Fibroblast of skin of abdomen (primary cell): ENCODE measurements around the gene SELENOO.

Source experiments
- DNase-seq: peaks from one replicate; pipeline ENCODE4 v3.0.0-alpha.2; 2013

The SELENOO gene

DNA sequence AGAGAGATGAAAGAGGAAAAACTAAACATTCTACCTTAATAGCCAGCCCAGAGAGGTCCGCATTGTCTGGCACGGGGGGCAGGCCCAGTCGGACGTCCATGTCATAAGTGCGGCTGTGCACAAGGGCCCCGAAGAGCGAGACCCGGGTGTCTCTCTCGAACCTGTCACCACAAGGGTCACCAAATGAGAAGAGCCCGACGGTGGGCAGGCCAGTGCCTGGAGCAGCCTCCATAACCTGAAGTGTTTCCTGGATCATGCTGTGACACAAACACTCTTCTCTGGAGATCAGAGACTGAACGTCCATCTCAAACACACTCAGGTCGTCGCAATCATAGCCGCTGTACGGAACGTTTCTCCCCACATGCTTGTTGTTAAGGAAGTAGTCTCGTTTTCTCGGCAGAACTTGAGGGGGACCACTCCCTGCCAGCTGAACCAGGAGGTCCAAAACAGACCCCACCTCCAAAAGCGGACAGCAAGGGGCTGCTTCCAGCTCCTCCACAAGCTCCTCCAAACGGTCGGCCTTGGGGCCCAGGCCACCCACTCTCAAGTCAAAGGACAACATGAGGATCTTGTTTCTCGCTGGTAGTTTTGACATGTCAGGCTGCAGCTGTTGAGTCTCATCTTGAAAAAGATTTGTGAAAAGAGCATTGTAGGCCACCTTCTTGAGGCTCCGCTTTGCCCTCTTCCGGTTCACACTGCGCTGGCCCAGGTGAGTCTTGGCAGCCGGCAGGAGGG, 43.0 kb downstream of the SELENOO start:
- DNase-seq, result no peak

DNA sequence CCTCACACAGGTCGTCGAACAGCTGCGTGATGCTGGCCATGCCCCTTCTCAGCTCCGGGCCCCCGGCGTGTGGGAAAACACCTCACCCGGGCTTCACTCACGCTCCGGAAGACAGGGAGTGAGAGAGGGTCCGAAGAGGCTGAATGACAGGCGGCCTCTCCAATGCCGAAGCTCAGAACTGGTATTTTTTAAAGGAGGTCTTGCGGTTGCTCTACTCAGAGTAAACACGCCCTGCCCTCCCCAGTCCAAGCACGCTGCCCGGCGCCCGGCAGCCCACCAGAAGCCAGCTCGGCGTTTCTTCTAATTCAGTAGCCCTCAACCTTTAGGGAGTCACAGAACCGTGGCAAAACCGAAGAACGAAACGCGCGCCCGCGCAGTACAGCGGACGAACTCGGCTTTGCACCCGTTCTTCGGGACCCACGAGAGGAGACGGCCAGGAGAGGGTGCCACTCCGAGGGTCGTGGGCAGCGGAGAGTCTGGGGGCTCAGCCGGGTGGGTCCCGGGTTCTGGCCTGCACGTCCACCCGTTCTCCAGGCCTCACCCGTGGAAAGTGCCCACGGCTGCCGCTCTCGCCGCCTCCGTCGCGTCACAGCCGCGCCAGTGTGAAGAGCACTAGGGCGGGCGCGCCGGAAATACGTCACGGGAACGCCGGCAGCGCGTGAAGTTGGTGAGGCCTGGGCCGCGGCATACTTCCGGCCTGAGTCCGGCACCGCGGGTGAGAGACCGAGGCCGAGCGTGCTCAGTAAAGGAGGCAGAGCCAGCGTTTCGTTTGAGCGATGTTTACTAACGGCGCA, 43.8 kb downstream of the SELENOO start, which contains the start of gene TUBGCP6:
TSS of gene TUBGCP6 (minus strand) at position 604 of the 794 bp plus-strand sequence. CDS start at position 40, 564 bp downstream.
- peak; percentile 91 for DNase-seq

DNA sequence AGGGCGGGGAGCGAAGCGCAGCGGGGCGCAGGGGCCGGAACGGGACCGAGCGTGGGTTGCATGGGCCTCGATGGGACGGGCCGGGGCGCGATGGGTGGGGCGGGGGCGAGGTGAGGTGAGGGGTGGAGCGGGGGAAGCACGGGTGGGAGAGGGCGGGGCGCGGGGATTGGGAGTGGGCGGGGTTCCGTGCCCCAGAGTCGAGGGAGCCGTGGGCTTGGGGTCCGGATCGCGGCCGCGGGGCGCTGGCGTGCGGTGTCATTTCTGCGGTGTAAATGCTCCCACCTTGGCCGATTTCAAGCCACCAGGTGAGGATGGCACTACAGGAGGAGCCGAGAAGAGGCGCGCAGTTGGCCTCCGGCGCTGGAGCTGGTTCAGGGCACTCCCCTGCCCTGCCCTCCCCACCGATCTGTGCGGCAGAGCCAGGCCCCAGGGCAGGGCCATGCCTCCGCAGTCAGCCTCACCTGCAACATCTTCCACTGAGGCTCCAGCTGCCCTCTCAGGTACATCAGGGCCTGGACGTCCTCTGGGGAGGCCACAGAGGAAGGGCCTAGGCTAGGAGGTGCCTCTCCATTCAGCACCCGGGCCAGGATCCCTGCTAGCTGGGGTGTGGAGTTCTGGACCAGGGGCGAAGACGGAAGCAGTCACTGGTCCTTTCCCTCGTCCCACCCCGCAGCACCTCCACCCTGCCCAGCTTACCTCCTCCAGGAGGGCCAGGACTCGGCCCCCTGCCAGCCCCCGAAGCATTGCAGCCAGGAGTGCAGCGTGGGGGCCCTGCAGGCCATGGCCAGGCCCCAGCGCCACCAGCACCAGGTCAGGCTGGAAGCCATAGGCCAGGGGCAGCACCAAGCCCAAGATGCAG, 44.6 kb downstream of the SELENOO start:
- DNase-seq, result no peak

DNA sequence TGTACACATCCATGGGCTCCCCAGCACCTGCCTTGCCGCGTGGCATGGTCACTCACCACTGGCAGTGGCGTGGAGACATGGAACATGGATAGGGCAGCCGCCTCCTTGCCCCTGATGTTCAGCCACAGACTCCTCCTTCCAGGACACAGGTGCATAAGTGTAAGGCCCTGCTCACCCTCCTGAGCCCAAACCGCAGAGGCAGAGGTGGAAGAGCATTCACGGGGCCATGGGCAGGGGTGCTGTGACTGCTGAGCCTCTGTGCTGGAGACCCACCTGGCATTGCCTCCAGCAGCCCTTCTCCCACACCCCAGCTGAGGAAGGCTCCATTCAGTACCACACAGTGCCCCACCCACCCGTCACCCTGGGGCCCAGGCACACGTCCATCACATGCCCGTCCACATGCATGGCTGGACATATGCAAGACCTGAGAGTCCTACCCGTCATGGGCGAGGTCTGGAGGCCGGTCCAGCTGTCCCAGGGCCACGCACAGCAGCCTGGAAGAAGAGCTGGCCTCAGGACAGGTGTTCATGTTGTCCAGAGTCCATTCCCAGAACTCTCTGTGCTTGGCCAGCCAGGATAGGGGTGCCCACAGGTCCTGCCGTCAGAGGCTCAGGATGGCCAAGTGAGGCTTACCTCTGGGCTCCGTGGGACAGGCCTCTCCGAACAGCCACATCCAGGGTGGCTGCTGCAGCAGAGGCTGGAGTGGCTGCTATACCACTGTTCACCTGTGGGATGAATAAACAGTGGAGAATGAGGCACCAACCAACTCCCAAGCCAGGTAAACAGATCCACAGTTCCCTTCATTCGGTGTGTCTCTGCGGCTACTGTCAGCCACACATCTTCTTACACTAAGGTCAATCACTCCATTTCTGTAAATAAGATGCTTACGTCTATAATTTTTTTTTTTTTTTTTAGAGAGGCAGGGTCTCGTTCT, 45.7 kb downstream of the SELENOO start:
- DNase-seq, result no peak

DNA sequence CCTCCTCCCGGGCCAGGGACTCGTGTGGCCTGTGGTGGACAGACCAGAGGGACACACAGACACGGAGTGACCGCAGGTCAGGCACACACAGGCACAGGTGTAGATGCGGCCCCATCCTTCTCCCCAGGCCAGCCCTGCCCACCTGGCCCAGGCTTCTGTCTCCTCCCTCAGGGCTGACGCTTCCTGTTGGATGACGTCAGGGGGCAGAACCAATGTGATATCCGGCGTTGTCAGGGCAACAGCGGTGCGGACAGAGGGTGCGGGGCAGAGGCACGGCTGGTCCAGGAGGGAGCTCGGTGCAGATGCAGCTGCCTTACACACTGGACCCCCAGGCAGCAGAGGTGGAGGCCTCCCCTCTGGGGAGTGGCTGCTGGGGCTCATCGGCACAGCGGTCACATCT, 46.9 kb downstream of the SELENOO start:
- DNase-seq, result peak; percentile 57

DNA sequence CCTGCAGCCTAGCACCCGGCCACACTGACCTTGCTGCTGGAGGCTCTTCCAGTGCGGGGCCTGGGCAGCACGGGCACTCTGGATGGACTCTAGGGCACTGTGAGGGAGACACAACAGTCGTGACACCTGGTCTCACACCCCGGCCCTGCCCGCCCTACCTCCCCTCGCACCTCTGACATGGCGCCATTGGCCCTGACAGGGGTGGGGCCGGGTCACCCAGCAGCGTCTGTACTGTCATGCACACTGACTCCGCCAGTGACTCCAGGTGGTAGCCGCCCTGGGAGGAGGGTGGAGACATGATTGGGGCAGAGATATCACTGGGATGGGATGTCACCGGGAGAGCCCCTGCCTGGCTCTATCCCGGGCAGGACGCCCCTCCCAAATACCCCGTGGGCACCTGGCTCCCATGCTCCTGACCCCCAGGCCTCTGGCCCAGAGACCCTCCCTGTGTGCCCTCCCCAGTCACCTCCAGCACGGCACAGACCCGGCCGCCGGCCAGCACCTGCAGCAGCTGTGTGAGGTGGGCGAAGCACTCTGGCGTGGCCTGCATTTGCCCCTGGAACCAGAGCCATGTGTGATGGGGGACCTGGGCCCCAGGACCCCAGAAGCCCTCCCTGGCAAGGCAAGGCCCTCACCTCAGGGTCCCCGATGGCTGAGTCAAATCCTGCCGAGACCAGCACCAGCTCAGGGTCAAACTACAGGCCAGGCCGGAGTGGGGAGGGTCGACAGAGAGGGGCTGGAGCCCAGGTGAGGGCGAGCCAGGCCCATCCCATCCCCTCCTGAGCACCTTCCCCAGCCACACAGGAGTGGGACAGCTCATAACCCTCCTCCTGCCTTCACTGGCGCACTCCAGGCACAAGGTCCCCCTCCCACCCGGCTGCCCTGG, 47.6 kb downstream of the SELENOO start:
- DNase-seq, result no peak

DNA sequence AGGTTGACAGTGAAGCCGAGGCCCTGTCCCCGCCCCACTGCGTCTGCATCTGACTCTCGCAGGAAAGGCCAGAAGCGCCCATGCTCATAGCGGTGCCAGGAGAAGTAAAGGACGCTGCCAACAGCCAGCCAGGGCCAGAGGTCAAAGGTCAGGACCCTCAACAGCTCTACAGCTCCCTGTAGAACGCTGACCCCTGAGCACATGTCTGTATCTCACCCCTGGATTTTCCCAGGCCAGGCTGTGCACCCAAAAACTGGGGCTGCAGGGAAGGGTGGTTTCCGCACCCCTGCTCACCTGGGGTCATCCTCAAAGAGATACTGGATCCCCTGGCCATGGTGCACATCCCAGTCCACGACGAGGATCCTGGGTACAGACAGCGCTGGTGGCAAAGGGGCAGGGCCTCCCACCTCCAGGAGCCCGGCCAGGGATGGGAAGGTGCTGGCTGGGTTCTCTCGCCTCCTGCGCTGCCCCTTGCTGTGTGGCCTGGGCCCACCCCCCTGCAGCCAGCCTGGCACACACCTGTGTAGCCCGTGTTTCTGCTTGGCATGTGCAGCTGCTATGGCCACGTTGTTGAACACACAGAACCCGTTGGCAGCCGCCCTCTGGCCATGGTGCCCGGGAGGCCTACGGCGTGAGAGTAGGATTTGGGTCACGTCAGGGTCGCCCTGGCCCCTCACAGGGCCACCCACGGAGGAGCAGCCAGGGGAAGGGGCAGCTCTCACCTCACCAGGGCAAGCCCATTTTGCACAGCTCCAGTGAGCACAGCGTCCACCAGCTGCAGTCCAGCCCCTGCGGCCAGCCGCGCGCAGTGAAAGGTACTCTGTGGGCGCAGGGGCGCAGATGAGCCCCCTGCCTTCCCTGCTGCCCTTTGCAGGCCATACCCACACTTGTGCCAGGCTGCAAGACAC, 48.8 kb downstream of the SELENOO start:
- no peak for DNase-seq

DNA sequence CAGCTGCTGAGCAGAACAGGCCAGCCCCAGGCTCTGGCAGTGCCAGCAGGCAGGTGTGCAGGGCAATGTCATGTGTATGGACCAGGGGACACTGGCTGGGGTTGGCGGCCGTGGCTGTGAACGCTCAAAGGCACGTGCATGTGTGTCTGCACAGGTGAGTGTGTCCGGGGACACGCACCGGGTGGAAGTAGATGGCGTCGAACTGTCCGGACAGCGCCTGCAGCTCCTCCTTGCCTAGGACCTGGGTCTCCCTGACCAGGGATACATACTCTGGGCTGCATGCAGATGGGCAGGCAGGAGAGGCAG, 49.4 kb downstream of the SELENOO start:
- DNase-seq, result no peak

DNA sequence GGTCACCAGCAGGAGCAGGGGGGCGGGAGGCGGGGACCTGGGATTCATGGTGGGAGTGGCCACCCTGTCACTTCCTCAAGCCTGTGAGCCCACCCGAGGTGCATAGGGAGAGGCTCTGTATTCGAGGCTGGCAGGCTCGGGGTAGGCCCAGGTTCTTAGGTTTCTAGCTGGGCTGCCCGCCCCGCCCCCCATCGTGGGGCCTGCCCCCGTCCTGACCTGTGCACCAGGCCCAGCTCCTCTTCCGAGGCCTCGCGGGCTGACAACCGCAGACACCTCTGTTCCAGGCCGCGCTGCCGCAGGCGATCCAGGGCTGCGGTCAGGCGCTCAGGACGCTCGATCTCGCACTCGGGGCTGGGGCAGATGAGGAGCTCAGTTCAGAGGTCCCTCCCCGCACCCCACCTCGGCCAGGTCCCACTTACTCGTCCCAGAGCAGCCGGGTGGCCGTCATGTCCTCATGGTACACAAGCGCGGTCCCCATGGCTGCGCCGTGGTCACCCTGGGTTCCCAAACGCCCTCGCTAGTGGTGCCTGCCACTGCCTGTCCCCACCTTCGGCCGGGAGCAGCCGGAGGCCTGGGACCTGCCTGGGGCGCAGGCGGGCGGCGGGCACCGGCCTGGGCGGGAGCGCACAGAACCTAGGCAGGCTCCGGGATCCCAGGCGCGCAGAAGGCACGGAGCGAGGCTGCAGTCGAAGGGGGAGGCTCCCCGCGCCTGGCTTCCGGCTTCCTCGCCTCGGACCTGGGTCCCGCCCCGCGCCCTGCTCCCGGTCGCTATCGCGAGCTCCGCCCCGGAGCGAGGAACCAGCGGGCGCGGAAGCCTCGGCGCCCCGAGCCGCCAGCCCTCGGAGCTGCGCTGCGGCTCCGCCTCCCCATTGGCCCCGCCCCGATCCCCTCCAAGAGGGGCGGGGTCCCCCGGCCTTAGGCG, 50.0 kb downstream of the SELENOO start, which contains the start of gene HDAC10:
TSS of gene HDAC10 (minus strand) at position 711 of the 922 bp plus-strand sequence. CDS start at position 478, 233 bp downstream.
- peak; percentile 80 for DNase-seq

- no peak for DNase-seq
Measured at GRCh38 chr22:50251477-50252081, 50.8 kb downstream of the SELENOO start.

DNA sequence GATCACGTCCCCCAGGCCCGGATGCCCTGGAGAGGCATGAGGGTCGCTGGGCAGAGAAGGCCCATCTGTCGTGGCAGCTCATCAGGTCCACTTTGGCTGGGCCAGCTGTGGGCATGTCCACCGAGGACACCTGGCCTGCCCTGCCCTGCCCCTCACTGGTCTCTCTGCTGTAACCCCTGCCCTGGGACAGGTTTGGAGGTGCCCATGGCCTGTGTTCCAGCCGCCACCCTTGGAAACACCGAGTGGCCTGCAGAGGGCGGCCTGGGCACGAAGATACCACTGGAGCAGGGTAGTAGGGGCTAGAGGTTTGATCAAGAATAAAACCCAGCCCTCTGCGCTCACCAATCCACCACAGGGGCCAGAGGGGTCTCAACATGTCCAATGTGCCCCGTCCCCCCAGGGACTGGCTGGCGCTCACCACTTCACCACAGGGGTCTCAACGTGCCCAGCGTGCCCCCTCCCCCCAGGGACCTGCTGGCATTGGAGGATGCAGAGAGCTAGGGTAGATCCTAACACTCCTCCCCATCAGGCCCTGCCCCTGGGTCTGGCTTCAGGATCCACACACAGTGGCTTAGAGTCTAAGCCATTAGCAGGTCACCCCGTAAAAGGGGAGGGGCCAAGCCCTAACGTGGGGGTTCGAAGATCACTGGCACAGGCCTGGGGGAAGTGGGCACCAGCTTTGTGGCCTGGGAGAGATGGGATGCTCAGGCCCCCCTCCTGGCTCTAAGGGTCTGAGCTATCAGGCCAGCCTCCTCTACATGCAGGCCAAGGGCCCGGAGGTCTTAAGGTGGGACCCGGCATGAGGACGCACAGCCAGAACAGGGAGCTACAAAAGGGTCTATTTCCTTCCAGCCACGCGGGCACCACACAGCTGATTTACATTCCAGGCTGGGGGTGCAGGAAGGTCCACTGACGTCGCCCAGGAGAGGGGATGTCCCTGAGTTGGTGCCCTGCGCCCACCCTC, 51.6 kb downstream of the SELENOO start:
- DNase-seq, result peak; percentile 54

- no peak for DNase-seq
Measured at GRCh38 chr22:50253046-50253915, 52.5 kb downstream of the SELENOO start.

- no peak for DNase-seq
Measured at GRCh38 chr22:50253941-50254340, 53.1 kb downstream of the SELENOO start.

- no peak for DNase-seq
Measured at GRCh38 chr22:50255099-50255498, 54.3 kb downstream of the SELENOO start.

DNA sequence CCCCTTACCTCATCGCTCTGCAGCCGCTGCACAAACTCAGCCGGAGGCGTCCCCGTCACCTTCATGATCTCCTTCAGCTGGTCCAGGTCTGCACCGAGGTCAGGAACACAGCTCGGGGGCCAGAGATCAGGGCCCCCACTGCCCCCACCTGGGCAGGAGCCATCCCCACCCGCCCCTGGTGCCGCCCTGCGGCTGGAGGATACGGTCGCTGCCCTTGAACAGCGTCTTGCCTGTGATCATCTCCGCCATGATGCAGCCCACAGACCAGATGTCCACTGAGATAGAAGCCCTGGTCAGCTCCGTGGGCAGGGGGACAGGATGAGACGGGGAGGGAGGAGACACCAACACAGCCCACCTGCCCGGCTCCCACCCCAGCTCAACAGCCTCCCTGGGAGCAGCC, 54.8 kb downstream of the SELENOO start:
- DNase-seq, result no peak
